Immature natural killer cell (primary cell): ENCODE measurements around the gene RAX2. TPM values are rescaled to one million over a fixed set of nuclear protein-coding genes. Genes with fewer than 3 reads are reported as not detected.

Experiments used
- DNase-seq, 3 donors: peaks; one replicate each; pipeline ENCODE4 v3.0.0; 2022; ENCODE audit warnings: mixed read lengths in 1 of 3
- H3K27ac Mint-ChIP-seq, 6 donors: one replicate each; pipeline ENCODE4 v1.8.0; 2020; ENCODE audit warnings: mixed read lengths in 6 of 6, mild to moderate bottlenecking in 5 of 6, inconsistent platforms in 4 of 6, moderate library complexity in 3 of 6
- H3K27me3 Mint-ChIP-seq, 3 donors: one replicate each; pipeline ENCODE4 v1.8.0; 2020 to 2021; ENCODE audit warnings: low read depth in 3 of 3, mild to moderate bottlenecking in 3 of 3, mixed read lengths in 3 of 3, moderate library complexity in 3 of 3, inconsistent platforms in 1 of 3
- H3K36me3 Mint-ChIP-seq, 3 donors: one replicate each; pipeline ENCODE4 v1.8.0; 2020; ENCODE audit warnings: mixed read lengths in 3 of 3, inconsistent platforms in 2 of 3, mild to moderate bottlenecking in 2 of 3
- H3K4me1 Mint-ChIP-seq, 2 donors: one replicate each; pipeline ENCODE4 v1.8.0; 2020; ENCODE audit warnings: inconsistent platforms in 2 of 2, mild to moderate bottlenecking in 2 of 2, mixed read lengths in 2 of 2, moderate library complexity in 1 of 2
- H3K4me3 Mint-ChIP-seq, 5 donors: one replicate each; pipeline ENCODE4 v1.8.0; 2020; ENCODE audit warnings: mild to moderate bottlenecking in 5 of 5, mixed read lengths in 5 of 5, inconsistent platforms in 3 of 5, moderate library complexity in 3 of 5
- H3K9me3 Mint-ChIP-seq, 6 donors: one replicate each; pipeline ENCODE4 v1.8.0; 2020; ENCODE audit warnings: mild to moderate bottlenecking in 6 of 6, mixed read lengths in 6 of 6, inconsistent platforms in 4 of 6, moderate library complexity in 3 of 6
- polyA plus RNA-seq, 3 donors: library from polyadenylated mRNA; unstranded; fragments of 300-500 nt; fragmentation: Illumina TruSeq; gene quantifications; one replicate each; pipeline ENCODE4 v1.2.3, GENCODE V29; 2021

RAX2 gene
- polyA plus RNA-seq, 3 donors from 2014 or later, result not detected

- H3K27ac Mint-ChIP-seq, result no peak overlapping the region
- H3K36me3 Mint-ChIP-seq, result no peaks in the 10 kb centered on the region
- H3K9me3 Mint-ChIP-seq, result no peaks in the 10 kb centered on the region
- peak overlapping the region in 1 of 5 donors; percentile 68 for H3K4me3 Mint-ChIP-seq
- no peak for DNase-seq
- peaks cover 5 to 14% of the 10 kb centered on the region in 2 donors for H3K4me1 Mint-ChIP-seq
- peaks cover 5 to 15% (median 11%) of the 10 kb centered on the region in 3 donors for H3K27me3 Mint-ChIP-seq
Observed at GRCh38 chr19:3720349-3720917, 51.6 kb downstream of the RAX2 start.

GRCh38 chr19:3719868-3720267, 52.2 kb downstream of the RAX2 start:
- no peak for DNase-seq
- Mint-ChIP-seq H3K27ac (no peak overlapping the region), H3K4me3 (no peak overlapping the region), H3K36me3 (no peaks in the 10 kb centered on the region), H3K27me3 (peaks cover 5 to 15% (median 11%) of the 10 kb centered on the region in 3 donors), H3K9me3 (no peaks in the 10 kb centered on the region), H3K4me1 (peaks cover 5 to 14% of the 10 kb centered on the region in 2 donors)

Other genes starting within 250 kb of the RAX2 start
- not detected for gene TEKTIP1, start 233.1 kb downstream of the RAX2 start, polyA plus RNA-seq
- gene MFSD12, start 214.6 kb downstream of the RAX2 start, polyA plus RNA-seq, result 10 to 100 TPM; 17.1 to 26.9 (median 25.6) TPM
- gene HMG20B, start 199.3 kb downstream of the RAX2 start, polyA plus RNA-seq, result 10 to 100 TPM; 42.9 to 74.8 (median 60.1) TPM
- gene GIPC3, start 186.8 kb downstream of the RAX2 start, polyA plus RNA-seq, result under 1 TPM in 2 of 3 donors, not detected in 1; 0.04 to 0.95 TPM
- gene TBXA2R, start 165.4 kb downstream of the RAX2 start, polyA plus RNA-seq, result 1 to 10 TPM; 3.1 to 9.5 (median 3.1) TPM
- gene CACTIN, start 145.4 kb downstream of the RAX2 start, polyA plus RNA-seq, result 10 to 100 TPM in 1 of 3 donors, 1 to 10 TPM in 2; 1.4 to 18.0 (median 5.6) TPM
- 10 to 100 TPM in 1 of 3 donors, 1 to 10 TPM in 1, not detected in 1; 4.3 to 25.7 TPM for gene PIP5K1C, start 71.8 kb downstream of the RAX2 start, polyA plus RNA-seq
- gene TJP3, start 63.8 kb downstream of the RAX2 start, polyA plus RNA-seq, result under 1 TPM in 1 of 3 donors, not detected in 2; 0.34 TPM
- 10 to 100 TPM; 24.2 to 32.4 (median 31.2) TPM for gene APBA3, start 10.5 kb downstream of the RAX2 start, polyA plus RNA-seq
- gene MRPL54, start 9.5 kb downstream of the RAX2 start, polyA plus RNA-seq, result 100 to 1,000 TPM; 116 to 167 (median 122) TPM
- gene MATK, start 14.2 kb upstream of the RAX2 start, polyA plus RNA-seq, result 100 to 1,000 TPM; 326 to 436 (median 418) TPM
- gene ZFR2, start 96.8 kb upstream of the RAX2 start, polyA plus RNA-seq, result 1 to 10 TPM; 2.1 to 5.4 (median 3.1) TPM
- gene ATCAY, start 108.5 kb upstream of the RAX2 start, polyA plus RNA-seq, result not detected
- gene NMRK2, start 160.8 kb upstream of the RAX2 start, polyA plus RNA-seq, result not detected
- gene DAPK3, start 198.9 kb upstream of the RAX2 start, polyA plus RNA-seq, result 10 to 100 TPM; 28.3 to 45.3 (median 29.6) TPM
- gene EEF2, start 213.2 kb upstream of the RAX2 start, polyA plus RNA-seq, result 100 to 1,000 TPM; 167 to 381 (median 325) TPM
- gene PIAS4, start 235.5 kb upstream of the RAX2 start, polyA plus RNA-seq, result 1 to 10 TPM; 6.1 to 8.5 (median 7.3) TPM